Kidney glomerular epithelial cell (primary cell): Measurements from ENCODE around the gene SHC1.

ENCODE experiments used
- DNase-seq: peaks from one replicate; lab custom pipeline; 2025; lab: John Stamatoyannopoulos, UW

SHC1 gene

DNA sequence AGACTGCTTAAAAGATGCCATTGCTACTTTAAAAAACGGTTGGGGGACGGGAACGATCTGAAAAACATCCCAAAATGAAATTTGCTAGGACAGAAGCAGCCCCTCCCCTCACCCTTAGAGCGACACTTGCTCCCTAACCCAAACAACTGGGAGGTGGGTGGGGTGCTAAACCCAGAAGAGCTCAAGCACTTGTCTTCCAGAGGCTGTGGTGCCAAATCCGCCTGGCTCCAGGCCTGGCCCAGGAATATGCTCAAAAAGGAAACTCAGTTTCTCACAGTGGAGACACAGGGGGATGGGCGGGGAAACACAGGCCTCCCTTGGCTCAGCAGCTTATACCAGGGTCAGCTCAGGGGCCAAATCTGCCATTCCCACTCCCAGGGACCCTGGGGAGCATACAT lies 14.0 kb downstream of the SHC1 start:
- no peak for DNase-seq

DNA sequence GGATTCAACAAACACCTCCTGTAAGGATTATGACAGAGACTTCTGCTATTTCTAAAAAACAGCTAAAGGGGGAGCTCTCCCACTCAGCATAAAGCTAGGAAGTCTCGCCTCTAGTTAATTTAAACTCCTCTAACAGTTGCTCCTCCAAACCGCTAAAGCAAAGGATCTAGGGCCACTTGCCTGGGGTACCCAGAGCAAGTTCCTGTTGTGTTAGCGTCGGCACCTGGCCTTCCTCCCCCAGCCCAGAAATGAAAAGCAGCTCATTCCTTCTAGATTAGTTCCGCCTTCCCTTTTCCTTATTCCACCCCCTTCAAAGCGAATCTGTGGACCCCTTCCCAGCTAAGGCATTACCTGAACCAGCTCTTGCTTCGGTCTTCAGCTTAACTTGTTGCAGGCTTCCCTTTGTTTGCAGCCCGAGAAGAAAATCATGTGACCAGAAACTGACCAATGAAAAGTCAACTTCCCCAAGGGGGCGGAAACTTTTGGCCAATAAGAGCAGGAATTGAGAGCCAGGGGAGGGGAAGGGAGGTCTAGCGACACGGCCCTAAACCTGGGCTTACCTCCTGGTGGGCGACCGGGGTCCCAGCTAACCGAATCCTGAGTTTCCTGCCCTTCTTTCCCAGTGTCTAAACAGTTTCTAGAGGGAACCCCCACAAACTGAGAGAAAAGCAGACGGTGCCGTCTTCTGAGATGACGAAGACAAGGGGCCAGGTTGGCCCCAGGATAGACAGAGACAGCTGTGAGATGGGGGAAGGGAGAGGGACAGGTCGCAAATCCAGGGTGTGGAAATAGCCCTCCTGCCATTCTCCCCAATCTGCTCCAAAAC lies 14.6 kb downstream of the SHC1 start, which contains the start of gene PBXIP1:
Gene PBXIP1, minus strand, starts transcription at position 382 of the 826 bp plus-strand sequence. CDS start 2,378 bp downstream, outside the sequence.
- peak; percentile 93 for DNase-seq

DNA sequence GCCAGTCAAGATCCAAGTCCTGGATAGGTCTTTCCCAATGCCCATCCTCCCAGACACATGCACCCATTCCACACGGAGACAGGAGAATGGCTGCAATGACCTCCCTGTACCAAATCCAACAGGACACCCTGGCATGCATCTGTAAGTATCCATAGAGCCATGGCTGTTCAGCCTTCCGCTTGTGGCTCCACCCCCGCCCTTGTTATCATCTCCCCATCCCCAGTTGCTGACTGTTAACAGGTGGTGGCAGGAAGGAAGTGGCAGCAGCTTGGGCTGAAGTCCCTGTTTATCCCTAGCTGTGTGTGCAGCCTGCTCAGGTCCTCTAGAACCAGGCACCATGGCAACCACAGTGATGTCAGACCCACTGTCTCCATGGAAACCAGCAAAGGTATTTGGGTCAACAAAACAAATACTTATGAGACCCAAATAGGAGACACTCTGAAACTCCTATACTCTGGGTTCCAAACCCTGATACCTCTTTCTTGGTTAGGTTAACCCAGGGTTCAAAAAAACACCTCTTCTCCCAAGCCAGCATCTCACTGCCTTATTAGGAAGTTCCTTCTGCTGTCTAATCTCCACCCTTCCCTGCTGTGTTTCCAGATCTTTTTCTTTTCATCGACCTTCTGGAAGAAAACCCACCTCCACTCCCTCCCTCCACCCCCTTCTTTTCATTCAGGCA lies 15.4 kb downstream of the SHC1 start:
- DNase-seq, result peak; percentile 21

DNA sequence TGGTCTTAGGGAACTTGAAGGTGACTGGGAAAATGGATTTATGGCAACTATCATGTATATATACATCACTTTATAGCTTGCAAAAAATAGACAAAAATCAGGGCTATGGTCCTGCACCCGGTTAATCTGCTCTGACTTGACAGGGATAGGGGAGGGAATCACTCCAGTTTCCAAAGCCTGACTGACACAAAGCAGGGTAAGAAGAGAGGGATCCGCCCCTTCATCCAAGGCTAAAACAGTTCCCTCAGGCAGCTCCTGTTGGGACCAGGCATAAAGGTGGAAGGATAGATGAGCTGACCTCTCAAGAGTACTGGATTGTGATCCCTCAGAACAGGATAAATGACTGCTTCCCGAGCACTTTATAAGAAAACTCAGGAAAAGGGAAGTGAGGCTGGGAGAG lies 16.0 kb downstream of the SHC1 start:
- DNase-seq, result no peak

DNA sequence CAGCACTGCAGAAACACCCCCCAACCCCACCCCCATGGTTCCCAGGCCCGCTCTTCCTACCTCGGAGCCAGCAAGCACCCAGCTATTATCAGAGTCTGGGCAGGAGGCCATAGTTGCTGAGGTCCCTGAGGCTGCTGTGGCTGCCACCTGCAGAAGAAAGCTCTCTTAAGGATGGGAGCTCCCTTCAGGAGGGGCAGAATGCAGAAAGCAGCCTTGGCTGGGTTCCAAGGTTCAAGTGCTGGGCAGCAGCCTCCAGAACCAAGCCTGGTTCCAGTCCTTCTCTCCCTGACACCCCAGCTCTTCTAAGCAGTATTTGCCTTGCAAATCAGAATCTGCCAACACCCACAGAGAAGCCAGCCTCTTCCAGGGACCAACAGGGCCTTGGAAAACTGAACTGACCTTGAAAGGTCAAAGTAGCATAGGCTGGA lies 16.9 kb downstream of the SHC1 start:
- no peak for DNase-seq

DNA sequence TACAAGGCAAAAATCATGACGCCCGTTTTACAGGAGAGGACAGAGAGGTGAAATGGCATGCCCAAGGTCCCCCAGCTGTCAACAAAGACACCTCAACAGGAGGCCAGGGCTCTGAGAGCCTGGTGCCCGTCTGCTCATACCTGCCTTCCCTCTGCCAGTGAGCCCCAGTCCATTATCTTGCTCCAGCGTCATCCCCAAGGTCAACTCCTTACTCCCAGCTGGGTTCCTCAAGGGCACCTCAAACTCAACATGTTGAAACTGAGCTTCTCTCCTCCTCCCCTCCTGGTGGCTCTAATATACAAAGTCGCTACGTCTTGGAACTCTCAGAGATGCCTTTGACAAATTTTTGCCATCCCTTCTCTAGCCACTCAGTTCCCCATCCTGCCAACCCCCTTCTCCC lies 17.9 kb downstream of the SHC1 start:
- no peak for DNase-seq

DNA sequence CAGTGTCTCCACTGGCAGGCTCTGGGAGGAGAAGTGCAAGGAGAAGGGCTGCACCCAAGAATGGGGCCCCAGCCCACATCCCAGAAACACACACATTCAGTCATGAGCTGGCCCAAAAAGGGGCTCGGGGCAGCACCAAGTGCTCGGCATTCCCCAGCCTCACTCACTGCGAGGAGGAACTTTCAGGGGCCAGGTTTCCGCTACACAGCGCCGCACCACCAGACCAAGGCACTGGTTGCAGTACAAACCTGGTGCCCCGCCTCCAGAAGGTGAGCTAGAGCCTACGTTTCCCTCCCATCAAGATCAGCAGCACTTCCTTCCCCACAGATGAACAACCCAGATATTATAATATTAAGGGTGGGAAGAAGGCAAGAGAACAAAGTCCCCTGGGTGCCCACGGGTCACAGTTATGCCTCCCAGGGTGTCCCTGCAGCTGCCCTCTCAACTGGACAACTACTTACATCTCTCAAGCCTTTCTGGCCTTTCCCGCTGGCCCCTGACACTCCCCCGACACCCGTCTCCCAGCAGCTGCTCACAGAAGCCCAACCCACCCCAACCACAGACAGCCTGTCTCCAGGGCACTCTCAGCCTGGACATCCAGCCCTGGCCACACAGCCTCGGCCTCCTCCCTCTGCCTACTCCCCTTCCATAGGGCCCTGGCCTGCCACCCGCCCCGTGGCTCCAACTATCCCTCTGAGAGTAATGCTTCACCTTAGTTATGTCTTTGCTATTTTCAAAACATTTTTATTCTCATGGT lies 18.5 kb downstream of the SHC1 start:
- no peak for DNase-seq

DNA sequence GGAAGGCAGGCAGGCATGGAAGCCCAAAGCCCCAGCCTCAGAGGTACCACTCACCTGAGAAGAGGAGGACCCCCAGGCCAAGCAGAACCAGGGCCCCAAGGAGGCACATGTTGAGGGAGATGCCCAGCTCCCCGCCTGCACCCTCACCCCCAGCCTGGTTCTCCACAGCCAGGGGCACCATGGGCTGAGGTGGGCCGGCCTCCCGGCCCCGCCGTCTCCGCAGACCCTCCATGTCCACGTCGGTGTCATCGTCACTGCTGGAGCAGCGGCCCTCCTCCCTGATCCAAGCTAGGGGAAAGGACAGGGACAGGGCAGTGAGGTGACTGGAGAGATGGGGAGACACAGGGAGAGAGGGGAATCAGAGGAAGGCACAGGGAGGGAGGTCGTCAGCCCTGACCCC lies 22.5 kb downstream of the SHC1 start:
- no peak for DNase-seq

DNA sequence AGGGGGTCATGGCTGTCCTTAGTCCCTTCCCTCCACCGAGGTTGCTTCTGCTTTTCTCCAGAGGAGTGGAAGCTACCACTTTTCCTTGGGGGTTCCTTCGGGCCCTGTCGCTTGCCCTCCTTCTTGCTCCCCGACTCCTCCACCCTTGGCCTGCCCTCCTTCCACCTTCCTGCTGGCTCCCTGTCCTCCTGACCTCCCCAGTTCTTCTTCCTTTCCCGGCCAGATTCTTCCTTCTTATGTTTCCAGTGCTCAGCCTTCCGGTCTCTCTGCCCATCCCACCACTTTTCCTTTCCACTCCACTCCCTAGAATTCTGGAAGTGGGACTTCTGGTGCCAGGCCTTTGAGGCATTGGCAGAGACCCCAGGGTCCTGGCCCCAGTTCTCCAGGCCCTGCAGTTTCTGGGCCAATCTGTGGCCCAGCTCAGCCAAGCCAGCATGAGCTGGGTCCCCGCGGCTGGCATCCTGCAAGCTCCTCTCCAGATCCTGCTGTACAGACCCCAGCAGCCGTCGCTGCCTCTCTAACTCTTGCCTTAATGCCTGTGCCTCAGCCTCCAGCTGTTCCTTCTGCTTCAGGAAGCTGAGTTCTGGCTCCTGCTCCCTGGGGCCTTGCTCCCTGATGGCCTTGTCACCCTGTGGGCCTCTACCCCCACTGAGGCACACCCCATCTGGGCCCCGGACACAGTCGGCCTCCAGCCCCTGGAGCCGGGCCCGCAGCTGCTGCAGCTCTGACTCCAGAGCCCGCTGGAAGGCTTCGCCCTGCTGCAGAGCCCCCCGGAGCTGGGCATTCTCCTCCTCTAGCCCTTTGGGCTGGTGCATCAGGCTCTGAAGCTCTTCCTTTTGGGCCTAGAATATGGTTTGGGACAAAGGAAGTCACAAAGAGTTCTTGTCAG lies 24.3 kb downstream of the SHC1 start:
- DNase-seq, result no peak

DNA sequence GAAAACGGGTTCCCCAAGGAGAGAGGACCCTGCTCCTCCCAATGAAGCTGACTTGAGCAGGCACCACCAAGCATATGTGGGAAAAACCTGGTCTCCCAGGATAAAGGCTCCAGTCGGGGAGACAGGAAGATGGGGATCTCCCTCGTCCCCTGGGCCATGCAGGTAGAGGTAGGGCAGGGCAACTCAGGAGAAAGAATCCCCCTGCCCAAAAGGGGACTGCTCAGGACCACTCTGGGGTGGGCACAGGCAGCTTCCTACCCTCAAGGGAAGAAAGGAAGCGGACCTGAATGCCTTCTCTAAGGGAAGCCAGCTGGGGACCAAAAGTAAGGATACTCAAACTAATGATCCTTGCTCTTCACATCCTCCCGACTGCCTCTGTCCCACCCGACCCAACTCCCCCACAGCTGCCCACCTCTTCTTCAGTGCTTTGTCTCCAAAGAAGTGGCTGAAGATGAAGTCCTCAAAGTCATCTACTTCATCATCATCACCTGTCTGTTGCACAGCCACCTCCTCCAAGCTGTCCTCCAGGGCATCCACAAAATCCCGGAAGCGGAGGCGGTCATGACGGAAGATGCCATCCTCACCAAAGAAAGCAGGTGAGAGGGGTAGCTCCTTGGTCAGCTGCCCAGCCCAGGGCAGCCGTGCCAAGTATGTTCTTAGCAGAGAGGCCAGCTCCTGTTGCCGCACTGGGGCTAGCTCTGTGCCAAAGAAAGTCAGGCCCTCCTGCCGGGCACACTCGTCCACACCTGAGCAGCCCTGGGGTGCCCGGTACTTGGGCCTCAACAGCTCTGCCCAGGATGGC lies 25.2 kb downstream of the SHC1 start:
- no peak for DNase-seq

DNA sequence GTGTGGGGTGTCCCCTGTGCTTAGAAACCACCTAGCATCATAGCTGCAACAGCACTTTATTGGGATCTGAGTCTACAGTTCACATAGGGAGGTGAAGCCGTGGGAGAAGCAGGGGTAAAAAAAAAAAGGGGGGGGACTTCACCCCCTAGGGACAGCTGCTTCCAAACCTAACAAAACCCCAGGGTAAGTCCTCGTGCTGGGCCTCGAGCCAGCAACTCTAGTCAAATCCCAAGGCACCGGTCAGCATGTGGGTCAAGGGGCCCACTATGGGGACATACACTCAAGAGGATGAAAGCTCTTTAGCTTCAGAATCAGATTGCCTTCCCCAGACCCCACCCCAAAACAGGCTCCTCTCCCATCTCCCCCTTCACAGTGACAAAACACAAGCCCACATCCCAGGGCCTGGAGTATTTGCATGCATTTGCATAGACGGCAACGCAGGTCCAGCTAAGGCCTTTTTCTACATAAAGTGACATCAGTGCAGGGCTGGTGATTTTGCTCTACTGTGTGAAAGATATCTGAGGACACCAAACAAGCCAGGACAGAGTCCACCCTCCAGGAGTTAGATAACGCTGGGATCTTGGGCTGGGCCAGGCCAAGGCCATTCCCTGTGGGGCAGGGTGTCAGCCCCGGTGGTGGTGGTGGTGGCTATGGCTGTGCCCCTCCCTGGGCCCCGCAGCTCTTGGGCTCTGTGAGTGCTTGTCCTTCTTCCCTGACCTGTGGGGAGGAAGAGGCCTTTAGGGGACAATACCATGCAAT lies 26.0 kb downstream of the SHC1 start:
- DNase-seq, result no peak

DNA sequence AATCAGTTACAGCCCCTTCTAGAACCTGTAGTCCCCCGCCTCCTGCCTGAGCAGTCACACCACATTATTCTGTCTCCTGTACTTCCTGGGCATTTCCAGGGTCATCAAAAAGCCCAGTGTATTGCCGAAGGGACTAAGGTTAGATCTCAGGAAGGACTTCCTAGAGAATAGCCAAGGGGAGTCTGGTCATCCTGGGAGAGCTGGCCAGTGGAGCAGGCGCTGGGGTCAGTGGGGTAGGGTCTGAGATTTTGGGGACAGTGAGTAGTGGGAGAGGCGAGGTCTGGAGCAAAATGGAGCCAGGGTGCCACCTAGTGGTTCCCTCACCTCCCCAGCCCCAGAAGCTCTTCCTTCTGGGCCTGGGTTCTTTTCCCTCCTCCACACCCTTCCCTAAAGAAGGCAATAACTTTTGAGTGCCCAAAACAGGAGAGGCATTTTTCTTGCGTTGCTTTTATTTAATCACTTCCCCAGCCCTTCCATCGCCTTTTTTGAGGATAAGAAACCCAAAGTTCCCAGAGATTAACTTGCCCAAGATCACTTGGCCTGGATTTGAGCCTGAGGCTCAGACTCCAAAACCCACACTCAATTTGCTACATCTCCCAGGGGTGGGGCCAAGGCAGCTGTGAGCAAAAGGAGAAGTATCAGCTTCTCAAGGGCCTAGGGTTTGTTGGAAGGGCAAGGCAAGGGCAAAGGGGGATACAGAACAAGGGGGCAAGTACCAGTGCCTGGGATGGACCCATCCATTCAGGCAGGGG lies 26.7 kb downstream of the SHC1 start:
- peak; percentile 17 for DNase-seq

DNA sequence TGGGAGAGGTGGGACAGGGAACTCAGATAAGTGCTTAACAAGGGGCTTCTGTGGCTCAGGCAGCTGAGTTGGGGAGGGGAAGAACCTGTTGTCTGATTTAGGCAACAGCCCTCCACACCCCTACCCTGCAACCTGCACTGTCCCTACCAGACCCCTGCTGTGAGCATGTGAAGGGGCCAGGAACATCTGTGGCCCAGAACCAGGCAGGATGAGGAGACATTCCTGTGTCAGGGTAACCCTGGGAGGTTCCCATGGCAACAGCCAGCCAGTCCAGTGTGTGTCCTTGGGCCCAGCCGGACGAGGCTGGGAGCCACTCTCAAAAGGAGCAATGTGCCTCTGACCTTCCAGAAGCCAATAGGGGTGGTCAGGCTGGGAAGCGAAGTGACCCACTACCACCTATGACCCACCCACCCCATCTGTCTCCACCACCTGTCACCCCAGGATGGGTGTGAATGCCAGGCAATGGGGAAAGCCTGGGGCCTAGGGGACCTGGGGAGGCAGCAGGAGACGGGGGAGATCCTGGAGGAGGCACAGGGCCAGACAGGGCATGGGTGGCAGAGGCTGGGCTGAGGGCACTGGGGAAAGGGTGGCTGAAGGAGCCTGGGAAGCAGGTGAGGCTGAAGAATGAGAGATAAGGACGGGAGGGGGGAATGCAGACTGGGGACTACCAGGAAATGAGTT lies 29.1 kb downstream of the SHC1 start:
- DNase-seq, result no peak

DNA sequence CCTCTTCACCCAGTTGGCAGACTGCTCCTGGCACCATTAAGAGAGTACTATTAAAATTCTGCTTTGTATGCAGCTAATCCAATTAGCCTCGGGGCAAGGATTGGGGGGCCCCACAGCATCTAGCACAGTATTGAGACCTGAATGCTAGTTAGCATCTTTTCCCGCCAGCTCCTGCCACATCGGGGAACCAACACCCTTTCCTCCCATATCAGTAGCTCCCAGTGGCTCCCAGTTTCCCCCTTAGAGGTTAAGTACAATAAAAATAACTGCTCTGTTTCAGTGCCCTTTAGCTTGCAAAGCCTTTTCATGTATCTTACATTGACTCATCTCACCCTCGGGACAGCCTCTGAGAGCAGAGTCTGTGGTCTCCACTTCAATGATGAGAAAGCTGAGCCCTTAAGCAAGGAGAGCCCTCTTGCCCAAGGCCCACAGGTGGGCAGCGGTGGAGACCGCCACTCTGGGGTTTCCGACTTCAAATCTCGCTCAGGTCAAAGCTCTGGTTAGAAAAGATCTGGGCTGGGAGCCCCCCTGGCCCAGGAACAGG lies 29.8 kb downstream of the SHC1 start:
- DNase-seq, result no peak

DNA sequence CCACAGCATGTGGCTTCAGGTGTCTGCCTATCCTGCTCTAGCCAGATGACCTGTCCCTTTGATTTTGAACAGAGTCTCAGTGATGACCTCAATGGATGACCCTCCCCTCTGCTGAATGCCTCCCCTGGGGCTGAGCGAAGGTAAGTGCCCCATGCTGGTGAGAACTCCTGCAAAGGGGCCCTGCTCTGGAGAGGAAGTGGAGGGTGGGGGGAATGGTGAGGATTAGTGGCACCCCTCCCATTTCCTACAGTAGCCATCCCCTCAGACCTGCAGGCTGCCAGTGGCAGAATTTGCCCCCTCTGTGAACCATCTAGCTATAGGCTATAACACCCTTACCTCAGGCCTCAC lies 30.4 kb downstream of the SHC1 start:
- no peak for DNase-seq

DNA sequence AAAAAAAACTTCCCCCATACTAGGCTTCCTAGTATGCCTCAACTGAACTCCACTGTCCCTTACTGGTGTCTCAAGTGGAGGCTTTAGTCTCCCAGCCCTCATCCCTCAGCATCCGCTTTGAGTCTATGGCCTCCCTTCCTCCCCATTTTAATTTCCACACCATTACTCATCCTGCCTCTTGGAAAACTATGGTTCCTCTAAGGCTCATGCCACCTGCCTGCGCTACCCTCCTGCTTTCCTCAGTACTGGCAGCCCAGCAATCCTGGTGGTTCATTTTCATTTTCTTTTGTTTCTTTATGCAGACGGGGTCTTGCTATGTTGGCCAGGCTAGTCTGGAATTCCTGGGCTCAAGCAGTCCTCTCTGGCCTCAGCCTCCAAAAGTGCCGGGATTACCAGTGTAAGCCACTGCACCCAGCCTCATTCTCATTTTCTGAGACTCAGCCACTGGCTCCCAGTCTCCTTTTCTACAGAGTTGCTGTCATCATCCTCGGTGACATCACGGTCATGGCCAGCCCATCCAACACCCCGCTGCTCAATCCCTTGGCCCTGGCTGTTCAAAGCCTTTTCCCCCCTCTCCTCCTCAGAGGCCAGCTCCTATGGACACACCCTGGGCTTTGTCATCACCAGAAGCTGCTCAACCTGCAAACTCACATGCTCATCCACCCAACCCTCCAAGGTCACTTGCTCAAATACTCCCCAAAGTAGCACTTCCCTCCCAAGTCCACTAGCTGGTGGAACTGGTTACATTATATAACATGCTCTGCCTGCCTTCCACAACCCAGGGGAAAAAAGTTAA lies 31.7 kb downstream of the SHC1 start:
- DNase-seq, result no peak

DNA sequence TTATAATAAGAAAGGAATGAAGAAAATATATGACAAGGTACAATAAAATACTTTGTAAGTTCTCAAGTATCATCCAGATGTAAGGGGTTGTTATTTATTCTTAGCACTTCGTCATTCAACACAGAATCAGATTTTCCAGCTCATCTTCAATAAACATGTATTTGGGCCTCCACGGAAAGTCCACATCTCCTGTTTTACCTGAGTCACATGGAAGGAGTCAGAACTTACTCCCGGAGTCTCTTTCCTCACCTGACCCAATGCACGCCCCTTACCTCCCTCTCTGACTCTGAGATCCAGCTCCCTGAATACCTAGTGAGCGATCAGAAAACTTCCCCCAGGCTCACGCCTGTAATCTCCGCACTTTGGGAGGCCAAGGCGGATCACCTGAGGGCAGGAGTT lies 32.6 kb downstream of the SHC1 start:
- no peak for DNase-seq
